Stomach (tissue), 9 donors: ENCODE results near the gene NFATC2. TPM values are rescaled to one million over a fixed set of nuclear protein-coding genes. Genes with fewer than 3 reads are reported as not detected.

Experiments
- DNase-seq, 2 donors: peaks; one replicate each; pipeline versions ENCODE4 v3.0.0 to v3.0.0-alpha.2; 2013 to 2019
- H3K27ac ChIP-seq, 5 donors: fragments of 200-600 bp in 4 of 5; sonication (generic) in 4 of 5; one replicate each; pipeline ENCODE4 v1.5.1; 2013 to 2019; ENCODE audit warnings: mild to moderate bottlenecking in 1 of 5, moderate library complexity in 1 of 5
- H3K27me3 ChIP-seq, 3 donors: fragments of 200-600 bp; sonication (generic); one replicate each; pipeline ENCODE4 v1.5.1; 2017 to 2019; ENCODE audit warnings: mixed run types in 1 of 3
- H3K36me3 ChIP-seq, 4 donors: fragments of 200-600 bp; sonication (generic); 1 replicate in 3 of 4; 2 replicates in 1 of 4; pipeline ENCODE4 v1.5.1; 2016 to 2019
- H3K4me1 ChIP-seq, 4 donors: fragments of 200-600 bp; sonication (generic); one replicate each; pipeline ENCODE4 v1.5.1; 2016 to 2019
- H3K4me3 ChIP-seq, 4 donors: fragments of 200-600 bp; sonication (generic) in 3 of 4; one replicate each; pipeline ENCODE4 v1.5.1; 2016 to 2019; ENCODE audit warnings: mild to moderate bottlenecking in 1 of 4
- H3K9me3 ChIP-seq, 4 donors: fragments of 200-600 bp; sonication (generic); one replicate each; pipeline ENCODE4 v1.5.1; 2016 to 2019
- CTCF ChIP-seq, 7 experiments: fragments of 450-650 bp in 4 of 7; fragments of 200-600 bp in 3 of 7; sonication (generic) in 3 of 7; IDR thresholded peaks; one replicate each; pipeline ENCODE4 v1.5.1; 2016 to 2019; ENCODE audit warnings: antibody characterized with exemption in 7 of 7, control low read depth in 2 of 7, mild to moderate bottlenecking in 1 of 7
- EP300 ChIP-seq: sonication (generic); formaldehyde crosslinking; IDR thresholded peaks from one replicate; pipeline ENCODE4 v1.6.1; 2017; ENCODE audit warnings: antibody characterized with exemption
- POLR2A ChIP-seq, 4 donors: fragments of 450-650 bp; IDR thresholded peaks; one replicate each; pipeline ENCODE4 v1.6.1; 2016; ENCODE audit warnings: antibody characterized with exemption in 4 of 4, control low read depth in 2 of 4, mild to moderate bottlenecking in 1 of 4, moderate library complexity in 1 of 4
- POLR2AphosphoS5 ChIP-seq, 3 donors: sonication (generic); formaldehyde crosslinking; IDR thresholded peaks; one replicate each; pipeline ENCODE4 v1.6.1; 2016; ENCODE audit warnings: antibody characterized with exemption in 3 of 3
- WGBS, 5 donors: extraction: QIAGEN DNeasy Blood & Tissue Kit in 3 of 5; methylation state at CpG; one replicate each; pipeline versions ENCODE4 v1.1.5 to v1.1.7; 2013 to 2018; 5-methylcytosine and 5-hydroxymethylcytosine counted together
- intact Hi-C: fragments of 100-400 bp; cut with DNase I; formaldehyde crosslinking; loops from one replicate; pipeline ENCODE4 v1.15.1; 2023; ENCODE audit warnings: low total_unique reads
- polyA plus RNA-seq, 3 donors: library from polyadenylated mRNA; stranded (reverse); fragments of 200-250 nt; gene quantifications; one replicate each; pipeline ENCODE4 v1.2.3, GENCODE V29; 2013
- total RNA-seq, 5 donors: library from RNA; depleted of rRNA; stranded (reverse); fragments of >200 nt; gene quantifications; one replicate each; pipeline versions ENCODE4 v1.1.0 to v1.2.3, GENCODE V29; 2014 to 2016
- donor health status: healthy with polysubstance abuse.
- donor health status: Bipolar disorder and iron deficiency.
- donor health status: healthy.

Gene NFATC2
- total and polyA plus RNA-seq, 8 donors: 1.4 to 31.9 (median 8.6) TPM

DNA sequence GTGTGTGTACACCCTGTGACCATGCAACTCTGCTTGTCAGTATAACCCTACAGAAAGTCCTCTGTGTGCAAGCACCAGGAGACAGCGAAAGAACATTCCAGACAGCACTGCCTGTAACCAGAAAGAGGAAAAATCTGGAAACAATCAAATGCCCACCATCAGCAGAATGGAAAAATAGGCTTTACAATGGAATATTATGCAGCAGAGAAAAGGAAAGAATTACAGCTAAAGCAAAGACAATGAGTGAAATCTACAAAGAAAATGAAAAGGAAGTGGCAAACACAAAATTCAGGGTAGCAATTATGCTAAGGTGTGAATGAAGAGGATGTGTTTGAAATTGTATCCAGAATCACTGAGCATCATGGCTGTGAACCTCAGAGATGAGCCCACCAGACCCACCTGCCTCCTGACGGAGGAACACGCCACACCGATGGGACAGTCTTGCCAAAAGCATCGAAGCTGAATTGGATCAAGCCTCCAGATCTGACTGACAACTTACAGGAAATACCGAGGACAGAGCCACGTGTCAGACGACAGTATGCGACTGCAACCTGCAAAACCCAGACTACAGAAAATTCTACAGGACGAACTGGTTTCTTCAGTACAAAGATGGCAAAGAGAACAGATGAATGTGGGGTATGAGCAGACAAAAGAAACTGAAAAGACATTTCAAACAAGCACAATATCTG lies 133.2 kb downstream of the NFATC2 start:
- H3K27ac ChIP-seq: no peak overlapping the region
- intact Hi-C loops: no loop called here
- TF ChIP-seq EP300 (no peak), POLR2AphosphoS5 (IDR thresholded peaks at IDR 0.05) (no peak), CTCF (IDR thresholded peaks at IDR 0.05) (no peak), POLR2A (IDR thresholded peaks at IDR 0.05) (no peak)
- no peaks in the 10 kb centered on the region for H3K9me3 ChIP-seq
- H3K27me3 ChIP-seq: no peaks in the 10 kb centered on the region
- peaks cover 0 to 23% (median 16%) of the 10 kb centered on the region in 4 donors for H3K4me1 ChIP-seq
- 73 to 82% (median 80%) methylated on average over 10 of the region's 10 CpGs for WGBS, 5 donors
- DNase-seq: no peak
- H3K36me3 ChIP-seq: peaks cover 0 to 42% (median 36%) of the 10 kb centered on the region in 4 donors
- H3K4me3 ChIP-seq: no peak overlapping the region

- H3K27me3 ChIP-seq: no peaks in the 10 kb centered on the region
- H3K4me3 ChIP-seq: no peak overlapping the region
- no peaks in the 10 kb centered on the region for H3K9me3 ChIP-seq
- peak; percentile 47 to 55 for DNase-seq
- H3K36me3 ChIP-seq: peaks cover 0 to 47% (median 35%) of the 10 kb centered on the region in 4 donors
- TF ChIP-seq EP300 (no peak), POLR2AphosphoS5 (IDR thresholded peaks at IDR 0.05) (no peak)
- intact Hi-C loops: no loop called here
- H3K4me1 ChIP-seq: peaks cover 0 to 16% (median 8%) of the 10 kb centered on the region in 4 donors
- H3K27ac ChIP-seq: peak overlapping the region in 4 of 5 donors; percentile 26 to 65 (median 53)
- WGBS, 5 donors: 87 to 98% (median 88%) methylated on average over 10 of the region's 10 CpGs
Observed at GRCh38 chr20:51404297-51405060, 138.0 kb downstream of the NFATC2 start.

- H3K27ac ChIP-seq: peak overlapping the region in 1 of 5 donors; percentile 35
- no peaks in the 10 kb centered on the region for H3K27me3 ChIP-seq
- 92 to 96% (median 94%) methylated on average over 9 of the region's 9 CpGs for WGBS, 5 donors
- DNase-seq: no peak
- H3K4me3 ChIP-seq: no peak overlapping the region
- intact Hi-C loops: no loop called here
- H3K36me3 ChIP-seq: peaks cover 0 to 39% (median 26%) of the 10 kb centered on the region in 4 donors
- peaks cover 0 to 16% (median 8%) of the 10 kb centered on the region in 4 donors for H3K4me1 ChIP-seq
- TF ChIP-seq EP300 (no peak), CTCF (IDR thresholded peaks at IDR 0.05) (no peak), POLR2AphosphoS5 (IDR thresholded peaks at IDR 0.05) (no peak), POLR2A (IDR thresholded peaks at IDR 0.05) (no peak)
- H3K9me3 ChIP-seq: no peaks in the 10 kb centered on the region
Observed at GRCh38 chr20:51403466-51404220, 138.9 kb downstream of the NFATC2 start.

DNA sequence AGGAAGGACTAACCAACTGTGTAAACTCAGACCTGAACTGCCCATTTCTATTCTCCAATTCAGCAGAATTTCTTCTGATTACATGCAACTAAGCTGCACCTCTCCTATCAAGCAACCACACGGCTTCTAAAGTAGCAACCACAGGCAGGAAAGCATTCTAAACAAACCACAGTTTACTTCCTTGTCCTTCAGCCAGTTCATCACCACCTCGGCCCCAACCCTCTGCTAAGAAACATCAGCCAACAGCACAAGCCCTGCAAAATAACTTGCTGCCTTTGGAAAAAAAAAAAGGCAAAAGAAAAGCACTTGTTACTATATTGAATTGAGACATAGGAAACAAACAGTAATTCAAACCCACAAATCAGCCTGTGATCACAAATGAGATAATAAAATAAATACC lies 140.3 kb downstream of the NFATC2 start:
- peaks cover 0 to 40% (median 33%) of the 10 kb centered on the region in 4 donors for H3K36me3 ChIP-seq
- TF ChIP-seq EP300: no peak
- TF ChIP-seq POLR2AphosphoS5 (IDR thresholded peaks at IDR 0.05): peak in 1 of 3 donors; percentile 23
- no peak for TF ChIP-seq CTCF (IDR thresholded peaks at IDR 0.05)
- H3K27me3 ChIP-seq: no peaks in the 10 kb centered on the region
- peak in 1 of 2 donors; percentile 47 for DNase-seq
- H3K4me3 ChIP-seq: no peak overlapping the region
- no peaks in the 10 kb centered on the region for H3K9me3 ChIP-seq
- intact Hi-C loops: no loop called here
- peaks cover 0 to 16% (median 8%) of the 10 kb centered on the region in 4 donors for H3K4me1 ChIP-seq
- 5 to 27% (median 10%) methylated on average over 2 of the region's 2 CpGs for WGBS, 5 donors
- H3K27ac ChIP-seq: peak overlapping the region in 2 of 5 donors; percentile 22 to 36
